Lower leg skin (tissue), 4 donors: ENCODE data around the gene KCNK4. TPM values are rescaled to one million over a fixed set of nuclear protein-coding genes. Genes with fewer than 3 reads are reported as not detected.

Experiments
- DNase-seq, 2 donors: peaks; one replicate each; pipeline ENCODE4 v3.0.0-alpha.2; 2019; ENCODE audit warnings: low spot score in 2 of 2
- H3K4me3 ChIP-seq: fragments of 200-600 bp; sonication (generic); 2 replicates; pipeline ENCODE4 v1.5.1; 2017; ENCODE audit warnings: mild to moderate bottlenecking, low read depth; ENCODE audit not compliant: poor library complexity, severe bottlenecking
- CTCF ChIP-seq, 3 donors: fragments of 450-650 bp; IDR thresholded peaks; one replicate each; pipeline ENCODE4 v1.5.1; 2016; ENCODE audit warnings: antibody characterized with exemption in 3 of 3, mild to moderate bottlenecking in 3 of 3, moderate library complexity in 2 of 3
- POLR2A ChIP-seq, 2 donors: fragments of 450-650 bp; IDR thresholded peaks; one replicate each; pipeline ENCODE4 v1.6.1; 2016 to 2017; ENCODE audit warnings: antibody characterized with exemption in 2 of 2, mild to moderate bottlenecking in 1 of 2, moderate library complexity in 1 of 2
- WGBS, 2 donors: methylation state at CpG; one replicate each; pipeline ENCODE4 v1.1.5; 2018; 5-methylcytosine and 5-hydroxymethylcytosine counted together
- intact Hi-C: fragments of 100-400 bp; cut with DNase I; formaldehyde crosslinking; loops from one replicate; pipeline ENCODE4 v1.15.0; 2023; ENCODE audit warnings: low total_unique reads
- microRNA-seq, 2 donors: library from miRNA; unstranded; fragments of <30 nt; microRNA quantifications; one replicate each; pipeline ENCODE4, GENCODE V29; 2016; ENCODE audit warnings: borderline replicate concordance in 2 of 2, borderline number of aligned reads in 1 of 2
- total RNA-seq, 4 donors: library from RNA; depleted of rRNA; stranded (reverse); fragments of >200 nt; gene quantifications; one replicate each; pipeline ENCODE4 v1.1.0, GENCODE V29; 2016

KCNK4 gene
- total RNA-seq, 4 donors from 2014 or later, result not detected

GRCh38 chr11:64347193-64347867 lies 56.2 kb downstream of the KCNK4 start:
- H3K4me3 ChIP-seq, result no peak overlapping the region
- TF ChIP-seq CTCF (IDR thresholded peaks at IDR 0.05) (no peak), POLR2A (IDR thresholded peaks at IDR 0.05) (no peak)
- 72 to 82% methylated on average over 12 of the region's 12 CpGs for WGBS, 2 donors
- intact Hi-C loops, result no loop called here
- DNase-seq, result no peak

- TF ChIP-seq POLR2A (IDR thresholded peaks at IDR 0.05), result no peak
- no peak for TF ChIP-seq CTCF (IDR thresholded peaks at IDR 0.05)
- WGBS, 2 donors, result 57 to 66% methylated on average over 13 to 14 of the region's 14 CpGs
- intact Hi-C loops, result no loop called here
Measured at GRCh38 chr11:64348383-64349024, 57.4 kb downstream of the KCNK4 start.

GRCh38 chr11:64349025-64349387 lies 57.9 kb downstream of the KCNK4 start:
- no peak overlapping the region for H3K4me3 ChIP-seq
- TF ChIP-seq CTCF (IDR thresholded peaks at IDR 0.05) (no peak), POLR2A (IDR thresholded peaks at IDR 0.05) (no peak)
- 69 to 72% methylated on average over 7 of the region's 7 CpGs for WGBS, 2 donors

More at GRCh38 chr11:64348383-64349024, 57.4 kb downstream of the KCNK4 start:
- DNase-seq, result no peak
- no peak overlapping the region for H3K4me3 ChIP-seq

GRCh38 chr11:64349404-64349803 lies 58.3 kb downstream of the KCNK4 start:
- 59 to 60% methylated on average over 10 to 11 of the region's 11 CpGs for WGBS, 2 donors
- H3K4me3 ChIP-seq, result no peak overlapping the region
- no peak for DNase-seq
- intact Hi-C loops, result no loop called here
- TF ChIP-seq POLR2A (IDR thresholded peaks at IDR 0.05) (no peak), CTCF (IDR thresholded peaks at IDR 0.05) (no peak)

More at GRCh38 chr11:64349025-64349387, 57.9 kb downstream of the KCNK4 start:
- intact Hi-C loops, result no loop called here
- DNase-seq, result no peak

Small RNA genes lying within 50 kb of the gene (microRNA-seq; reads per million reads assigned to microRNA genes)
- 0 to 0.57 reads per million in 2 donors for gene MIR7155

Other genes starting within 250 kb of the KCNK4 start
- 10 to 100 TPM; 44.8 to 74.8 (median 55.6) TPM for gene MACROD1, start 125.2 kb upstream of the KCNK4 start, total RNA-seq
- 10 to 100 TPM; 67.5 to 86.0 (median 78.3) TPM for gene STIP1, start 105.1 kb upstream of the KCNK4 start, total RNA-seq
- gene FERMT3, start 84.6 kb upstream of the KCNK4 start, total RNA-seq, result 10 to 100 TPM in 2 of 4 donors, 1 to 10 TPM in 2; 5.1 to 10.5 (median 8.9) TPM
- gene TRPT1, start 65.1 kb upstream of the KCNK4 start, total RNA-seq, result 10 to 100 TPM; 36.9 to 66.6 (median 44.1) TPM
- gene NUDT22, start 65.0 kb upstream of the KCNK4 start, total RNA-seq, result 10 to 100 TPM; 44.7 to 75.6 (median 68.3) TPM
- 10 to 100 TPM; 19.2 to 37.6 (median 30.8) TPM for gene DNAJC4, start 60.8 kb upstream of the KCNK4 start, total RNA-seq
- 10 to 100 TPM; 45.9 to 71.2 (median 65.6) TPM for gene VEGFB, start 56.7 kb upstream of the KCNK4 start, total RNA-seq
- gene FKBP2, start 50.2 kb upstream of the KCNK4 start, total RNA-seq, result 10 to 100 TPM; 47.7 to 70.3 (median 56.4) TPM
- gene PPP1R14B, start 44.4 kb upstream of the KCNK4 start, total RNA-seq, result 100 to 1,000 TPM; 178 to 230 (median 203) TPM
- 10 to 100 TPM; 30.5 to 38.4 (median 37.4) TPM for gene PLCB3, start 39.8 kb upstream of the KCNK4 start, total RNA-seq
- gene BAD, start 6.6 kb upstream of the KCNK4 start, total RNA-seq, result 10 to 100 TPM; 65.9 to 99.7 (median 89.4) TPM
- gene GPR137, start 5.5 kb upstream of the KCNK4 start, total RNA-seq, result 10 to 100 TPM; 12.2 to 31.6 (median 30.4) TPM
- not detected for gene CATSPERZ, start 9.1 kb downstream of the KCNK4 start, total RNA-seq
- gene ESRRA, start 14.2 kb downstream of the KCNK4 start, total RNA-seq, result 100 to 1,000 TPM in 2 of 4 donors, 10 to 100 TPM in 2; 49.2 to 108 (median 79.3) TPM
- 100 to 1,000 TPM; 199 to 356 (median 255) TPM for gene TRMT112, start 26.3 kb downstream of the KCNK4 start, total RNA-seq
- gene PRDX5, start 26.8 kb downstream of the KCNK4 start, total RNA-seq, result 100 to 1,000 TPM; 170 to 284 (median 215) TPM
- gene CCDC88B, start 48.9 kb downstream of the KCNK4 start, total RNA-seq, result 1 to 10 TPM; 2.6 to 9.5 (median 4.8) TPM
- 10 to 100 TPM; 39.4 to 77.4 (median 49.2) TPM for gene RPS6KA4, start 67.9 kb downstream of the KCNK4 start, total RNA-seq